Right ventricle myocardium inferior (tissue), 1 donor: Measurements from ENCODE around the gene BAIAP2L2. TPM values are rescaled to one million over a fixed set of nuclear protein-coding genes. Genes with fewer than 3 reads are reported as not detected.
A peak's percentile ranks its signal among the peaks of the same experiment; 100 is the strongest.
"Not testable (repeated sequence)": the region's sequence is repeated elsewhere in the genome, so short reads cannot be mapped to it uniquely, and the experiment has no call there.

Experiments used
- ATAC-seq: fragments of 200-7000 bp; cut with Tn5 transposase; one replicate; pipeline ENCODE4 v1.9.1; 2020; ENCODE audit warnings: mild to moderate bottlenecking, moderate library complexity
- DNase-seq: peaks from one replicate; pipeline ENCODE4 v3.0.0; 2021; ENCODE audit errors: missing footprints
- intact Hi-C: fragments of 100-400 bp; cut with DNase I; formaldehyde crosslinking; loops from one replicate; pipeline ENCODE4 v1.11.0; 2022
- long read RNA-seq: library from polyadenylated mRNA; unstranded; transcript quantifications from one replicate; pipeline ENCODE4 v2.0.0, GENCODE V29; 2021
- total RNA-seq: library from RNA; stranded (reverse); fragmentation: NEBNext Ultra II Directional; extraction: Animal tissue kit (Norgen Biotek cat#: 25700); gene quantifications from one replicate; pipeline ENCODE4 v1.2.1, GENCODE V29; 2021
- donor health status: DM: no; HTN: yes; CAD: no; lungs with severe emphysema.

The BAIAP2L2 gene
- 0.30 TPM for total RNA-seq
- long read RNA-seq = 0 reads

- DNase-seq (peak; percentile 20), ATAC-seq (no peak)
- intact Hi-C loops = loop anchor here (5.0 to 10.0 kb wide), 2 partner anchors 55 to 122 kb away; no protein-coding TSS in a partner anchor
Measured at GRCh38 chr22:38110008-38110862, at the start of gene BAIAP2L2. Gene BAIAP2L2, minus strand, starts transcription at chr22:38110684. Its CDS starts 159 bp downstream, at chr22:38110525.

DNA sequence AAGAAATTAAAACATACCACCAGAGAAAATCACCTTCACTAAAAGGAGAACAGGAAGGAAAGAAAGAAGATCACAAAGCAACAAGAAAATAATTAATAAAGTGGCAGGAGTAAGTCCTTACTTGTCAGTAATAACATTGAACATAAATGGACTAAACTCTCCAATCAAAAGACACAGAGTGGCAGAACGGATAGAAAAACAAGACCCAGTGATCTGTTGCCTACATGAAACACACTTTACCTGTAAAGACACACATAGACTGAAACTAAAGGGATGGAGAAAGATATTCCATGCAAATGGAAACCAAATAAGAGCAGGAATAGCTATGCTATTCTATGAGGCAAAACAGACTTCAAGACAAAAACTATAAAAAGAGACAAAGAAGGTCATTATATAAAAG is 45.2 kb upstream of the BAIAP2L2 start:
- ATAC-seq = no peak
- no peak for DNase-seq

GRCh38 chr22:38154563-38154915 is 44.1 kb upstream of the BAIAP2L2 start:
- DNase-seq, ATAC-seq, intact Hi-C loops: not testable (repeated sequence)

More for the DNA sequence above, 45.2 kb upstream of the BAIAP2L2 start:
- intact Hi-C loops = no loop called here

DNA sequence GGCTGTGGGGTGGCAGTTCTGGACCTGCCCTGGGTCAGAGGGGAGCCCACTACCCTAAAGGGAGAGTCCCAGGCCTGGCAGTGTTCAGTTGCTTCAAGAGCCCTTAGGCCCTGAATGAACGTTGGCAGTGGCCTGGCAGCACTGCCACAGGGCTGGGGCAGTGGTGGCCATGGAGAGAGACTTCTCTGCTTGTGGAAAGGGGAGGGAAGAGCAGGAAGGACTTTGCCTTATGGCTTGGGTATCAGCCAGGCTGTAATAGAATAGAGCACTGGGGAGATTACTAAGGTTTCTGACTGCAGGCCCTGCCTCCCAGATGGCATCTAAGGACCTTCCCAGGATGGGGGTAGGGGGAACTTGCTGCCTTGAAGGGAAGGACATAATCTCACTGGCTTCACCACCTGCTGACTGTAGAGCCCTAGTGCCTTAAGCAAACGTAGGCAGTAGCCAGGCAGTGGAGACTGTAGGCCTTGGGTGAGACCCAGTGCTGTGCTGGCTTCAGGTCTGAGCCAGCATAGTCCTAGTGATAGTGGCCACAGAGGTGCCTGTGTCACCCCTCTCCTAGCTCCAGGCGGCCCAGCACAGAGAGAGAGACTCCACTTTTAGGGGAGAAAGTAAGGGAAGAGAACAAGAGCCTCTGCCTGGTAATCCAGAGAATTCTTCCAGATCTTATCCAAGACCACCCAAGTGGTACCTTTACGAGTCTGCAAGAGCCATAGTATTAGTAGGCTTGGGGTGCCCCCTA is 43.5 kb upstream of the BAIAP2L2 start:
- DNase-seq (no peak), ATAC-seq (no peak)
- intact Hi-C loops = no loop called here

DNA sequence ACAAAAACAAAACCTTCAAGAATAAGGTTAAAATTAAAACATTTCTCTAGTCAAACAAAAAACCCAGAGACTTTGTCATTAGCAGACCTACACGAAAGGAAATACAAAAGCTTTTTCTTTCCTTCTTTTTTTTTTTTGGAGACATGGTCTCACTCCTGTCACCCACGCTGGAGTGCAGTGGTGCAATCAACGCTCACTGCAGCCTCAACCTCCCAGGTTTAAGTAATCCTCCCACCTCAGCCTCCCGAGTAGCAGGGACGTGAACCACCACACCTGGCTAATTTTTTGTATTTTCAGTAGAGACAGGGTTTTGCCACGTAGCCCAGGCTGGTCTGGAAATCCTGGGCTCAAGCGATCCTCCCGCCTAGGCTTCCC is 40.6 kb upstream of the BAIAP2L2 start:
- DNase-seq (no peak), ATAC-seq (no peak)
- intact Hi-C loops = no loop called here

DNA sequence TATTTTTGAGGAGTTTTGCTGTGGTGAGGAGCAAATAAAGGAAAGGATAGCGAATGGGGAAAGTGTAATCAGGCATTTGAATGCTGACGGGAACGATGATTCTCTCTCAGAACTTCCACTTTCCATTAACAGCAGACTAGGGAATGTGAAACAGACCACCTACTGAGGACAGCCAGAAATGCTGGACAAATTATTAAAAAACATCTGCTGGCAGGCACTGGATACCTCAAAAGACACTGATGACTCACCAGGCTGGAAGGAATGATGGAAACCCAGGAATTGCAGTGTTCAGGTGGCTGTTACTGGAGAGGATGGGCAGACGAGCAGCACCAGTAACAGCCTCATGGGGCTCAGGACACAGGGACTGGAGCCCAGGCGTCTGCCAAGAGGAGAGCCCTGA is 37.8 kb upstream of the BAIAP2L2 start:
- DNase-seq = no peak
- intact Hi-C loops = no loop called here
- no peak for ATAC-seq

- ATAC-seq, DNase-seq, intact Hi-C loops: not testable (repeated sequence)
Measured at GRCh38 chr22:38146166-38146565, 35.7 kb upstream of the BAIAP2L2 start.

GRCh38 chr22:38144025-38144405 is 33.5 kb upstream of the BAIAP2L2 start:
- intact Hi-C loops = no loop called here
- DNase-seq = no peak
- ATAC-seq = no peak

- ATAC-seq (no peak), DNase-seq (no peak)
- intact Hi-C loops = no loop called here
Measured at GRCh38 chr22:38142606-38143005, 32.1 kb upstream of the BAIAP2L2 start.

GRCh38 chr22:38141217-38141973 is 30.9 kb upstream of the BAIAP2L2 start:
- DNase-seq (no peak), ATAC-seq (no peak)
- intact Hi-C loops = no loop called here

GRCh38 chr22:38139901-38140300 is 29.4 kb upstream of the BAIAP2L2 start:
- ATAC-seq = no peak
- DNase-seq = no peak
- intact Hi-C loops = no loop called here

- intact Hi-C loops = no loop called here
- no peak for ATAC-seq
- DNase-seq = no peak
Measured at GRCh38 chr22:38138961-38139360, 28.5 kb upstream of the BAIAP2L2 start.

DNA sequence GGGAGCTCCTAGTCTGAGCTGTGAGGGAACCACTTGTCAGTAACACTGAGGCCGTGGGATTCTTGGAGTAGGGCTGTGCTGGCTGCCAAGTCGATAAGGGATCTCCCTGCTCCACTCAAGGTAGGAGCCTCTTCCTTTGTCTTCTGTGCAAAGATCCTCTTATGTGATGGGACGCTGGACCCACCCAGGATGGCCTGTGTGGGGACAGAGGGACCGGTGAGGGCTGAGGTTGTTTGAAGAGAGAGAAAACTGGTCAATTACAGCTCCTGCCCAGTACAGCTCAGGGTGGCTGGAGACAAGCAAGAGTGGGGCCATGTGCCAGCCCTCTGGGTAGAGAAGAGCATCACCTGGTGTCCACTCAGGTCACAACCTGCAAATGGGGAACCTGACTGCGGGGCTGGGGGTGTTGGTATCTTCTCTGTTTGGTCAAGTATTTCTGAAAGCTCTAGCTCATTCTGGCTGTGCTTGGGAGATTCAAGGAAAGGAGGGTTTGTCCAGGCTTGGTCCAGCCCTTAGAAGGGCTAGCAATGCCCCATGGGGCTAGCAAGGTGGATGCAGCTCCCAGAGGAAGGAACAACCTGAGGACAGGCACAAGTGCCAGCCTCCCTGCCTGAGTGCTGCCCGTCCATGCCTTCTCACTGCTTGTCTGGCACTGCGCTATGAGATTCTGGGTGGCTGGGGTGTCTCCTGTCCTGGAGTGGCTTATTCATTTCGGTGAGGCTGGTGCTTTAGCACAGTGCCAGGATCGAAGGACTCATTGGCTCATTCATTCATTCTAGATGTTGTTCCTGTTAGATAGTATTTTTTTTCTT is 27.6 kb upstream of the BAIAP2L2 start:
- DNase-seq (no peak), ATAC-seq (no peak)
- intact Hi-C loops = no loop called here

DNA sequence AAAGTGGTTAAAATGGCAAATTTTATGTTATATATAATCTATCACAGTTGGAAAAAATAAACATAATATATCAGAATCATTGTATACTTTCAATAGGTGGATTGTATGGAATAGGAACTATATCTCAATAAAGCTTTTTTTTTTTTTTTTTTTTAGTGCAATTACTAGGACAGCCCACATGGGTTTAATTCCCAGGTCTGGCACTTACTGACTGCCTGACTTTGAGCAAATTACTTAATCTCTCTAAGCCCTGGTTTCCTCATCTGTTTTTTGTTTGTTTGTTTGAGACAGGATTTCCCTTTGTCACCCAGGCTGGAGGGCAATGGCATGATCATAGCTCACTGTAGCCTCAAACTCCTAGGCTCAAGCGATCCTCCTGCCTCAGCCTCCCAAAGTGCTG is 26.1 kb upstream of the BAIAP2L2 start:
- intact Hi-C loops = no loop called here
- DNase-seq (no peak), ATAC-seq (no peak)

- intact Hi-C loops = no loop called here
- DNase-seq = no peak
- no peak for ATAC-seq
Measured at GRCh38 chr22:38135133-38135706, 24.7 kb upstream of the BAIAP2L2 start.

DNA sequence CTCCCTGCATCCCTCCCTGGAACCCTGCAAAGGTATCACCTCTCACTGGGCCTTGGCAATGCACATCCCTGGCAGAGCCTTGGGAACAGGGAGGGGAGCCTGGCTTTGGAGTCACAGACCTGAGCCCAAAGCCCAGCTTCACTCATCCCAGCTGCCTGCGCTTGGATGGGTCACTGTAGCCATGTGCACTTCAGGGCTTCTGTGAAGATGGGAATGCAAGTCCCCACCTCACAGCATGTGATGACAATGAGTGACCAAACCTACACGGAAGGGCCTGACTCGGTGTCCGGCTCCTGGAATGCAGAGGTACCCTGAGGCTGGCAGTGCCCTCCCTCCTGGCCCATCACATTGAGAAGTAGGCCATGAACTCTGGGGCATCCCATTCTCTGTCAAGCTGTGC is 22.8 kb upstream of the BAIAP2L2 start:
- no peak for DNase-seq
- intact Hi-C loops = no loop called here
- ATAC-seq = no peak

DNA sequence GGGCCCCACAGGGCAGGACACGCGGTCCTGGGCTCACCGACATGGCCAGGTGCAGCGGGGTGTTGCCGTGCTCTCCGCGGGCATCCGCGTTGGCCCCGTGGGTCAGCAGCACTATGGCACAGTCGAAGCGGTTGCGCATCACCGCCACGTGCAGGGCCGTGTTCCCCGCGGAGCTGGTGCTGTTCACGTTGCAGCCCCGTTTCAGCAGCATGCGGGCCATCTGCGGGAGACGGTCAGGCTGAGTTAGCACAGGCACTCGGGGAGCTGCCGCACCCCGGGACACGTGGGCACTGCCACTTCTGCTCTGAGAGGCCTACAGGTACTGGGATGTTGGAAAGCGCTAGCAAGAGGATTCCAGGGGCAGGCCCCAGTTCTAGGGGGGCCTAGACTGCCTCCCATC is 22.3 kb upstream of the BAIAP2L2 start:
- no peak for DNase-seq
- intact Hi-C loops = no loop called here
- ATAC-seq = no peak

DNA sequence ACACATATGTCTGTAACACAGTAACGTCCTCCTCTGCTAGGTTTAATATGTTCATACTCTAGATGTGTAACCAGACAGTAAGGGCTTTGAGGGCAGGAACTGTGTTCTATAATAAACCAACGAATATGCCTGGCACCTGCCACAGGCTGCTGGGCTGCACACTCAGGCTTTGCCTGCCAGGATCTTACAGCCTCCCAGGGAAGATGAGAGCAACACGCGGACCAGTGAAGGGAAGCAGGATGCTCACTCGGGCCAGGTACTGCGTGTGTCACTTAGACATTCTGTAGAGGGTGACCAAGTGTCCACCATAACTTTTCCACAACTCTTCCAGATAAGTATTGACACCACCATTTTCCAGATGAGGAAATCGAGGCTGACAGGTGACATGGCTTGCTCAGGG is 21.7 kb upstream of the BAIAP2L2 start:
- DNase-seq (no peak), ATAC-seq (no peak)
- intact Hi-C loops = no loop called here
